ENCODE results near the gene SMC2. TPM values are rescaled to one million over a fixed set of nuclear protein-coding genes. Genes with fewer than 3 reads are reported as not detected.

Gene SMC2
- total RNA-seq (2016; rRNA removed; fragmentation: Illumina TruSeq; extraction: Trizol): 36.7 and 66.8 TPM in 2 replicates
- 1.7 and 1.9 TPM in 2 replicates for total RNA-seq (2016; cell fraction: cytosol; rRNA removed; fragmentation: Illumina TruSeq; extraction: Trizol; ENCODE audit: low read depth)
- total RNA-seq (2016; cell fraction: insoluble cytoplasmic fraction; rRNA removed; fragmentation: Illumina TruSeq; extraction: Trizol): 34.9 and 62.7 TPM in 2 replicates
- total RNA-seq (2016; cell fraction: membrane; rRNA removed; fragmentation: Illumina TruSeq; extraction: Trizol): 6.0 and 7.7 TPM in 2 replicates
- 31.3 and 34.5 TPM in 2 replicates for total RNA-seq (2016; cell fraction: nucleus; rRNA removed; fragmentation: Illumina TruSeq; extraction: Trizol)
- 3.0 and 5.6 TPM in 2 replicates for polyA plus RNA-seq (2011; rRNA removed)
- polyA plus RNA-seq (2011; cell fraction: cytosol; rRNA removed): 2.3 and 2.5 TPM in 2 replicates
- 1.9 and 2.1 TPM in 2 replicates for polyA plus RNA-seq (2011; cell fraction: nucleus; rRNA removed)
- polyA plus RNA-seq (2012): 4.8 and 11.2 TPM in 2 replicates
- 0.49 and 0.53 TPM in 2 replicates for polyA plus RNA-seq (2016; cell fraction: cytosol; fragmentation: Illumina TruSeq; extraction: Trizol; ENCODE audit: low read depth)
- polyA plus RNA-seq (2016; cell fraction: insoluble cytoplasmic fraction; fragmentation: Illumina TruSeq; extraction: Trizol; ENCODE audit: low read depth): 33.8 and 36.0 TPM in 2 replicates
- polyA plus RNA-seq (2016; cell fraction: membrane; fragmentation: Illumina TruSeq; extraction: Trizol; ENCODE audit: low read depth): 1.9 and 2.1 TPM in 2 replicates
- 19.9 and 22.7 TPM in 2 replicates for polyA plus RNA-seq (2016; cell fraction: nucleus; fragmentation: Illumina TruSeq; extraction: Trizol; ENCODE audit: insufficient read depth, low read depth)
- 3.9 and 16.8 TPM in 2 replicates for polyA minus RNA-seq (2011; rRNA and poly(A)+ RNA removed; ENCODE audit: low replicate concordance)
- polyA minus RNA-seq (2011; cell fraction: cytosol; rRNA and poly(A)+ RNA removed): 6.3 and 8.2 TPM in 2 replicates
- polyA minus RNA-seq (2011; cell fraction: nucleus; rRNA and poly(A)+ RNA removed): 11.3 and 13.4 TPM in 2 replicates
- percentile 66 among the genes with signal in this experiment for Bru-seq, nascent RNA
- BruChase-seq, experiment 1, labeled RNA remaining after a 6-hour chase: percentile 74 among the genes with signal in this experiment
- BruChase-seq, experiment 2, labeled RNA remaining after a 2-hour chase: percentile 72 among the genes with signal in this experiment
- long read RNA-seq, experiment 1, partial matches to known transcripts: 33 of 47 reads
- long read RNA-seq, experiment 1, other reads (novel, unspliced or antisense): 14 of 47 reads
- long read RNA-seq, experiment 2, full-length matches to known transcripts: 1 of 18 reads
- long read RNA-seq, experiment 2, partial matches to known transcripts: 3 of 18 reads
- long read RNA-seq, experiment 2, other reads (novel, unspliced or antisense): 14 of 18 reads

GRCh38 chr9:104093647-104094533, at the start of gene SMC2:
Gene SMC2, plus strand, starts transcription at chr9:104094309. Its CDS starts 1,076 bp downstream, at chr9:104095385.
- Histone ChIP-seq H3K4me1 (ENCODE audit: insufficient read depth, low read length) (peaks cover 31% of the 10 kb centered on the region), H3K9ac (ENCODE audit: insufficient read depth, low read depth, low read length) (peak within 1 kb of the TSS; percentile 90), H3K9me3 (ENCODE audit: low read length) (no peaks in the 10 kb centered on the region), H3K27ac (ENCODE audit: extremely low read length, insufficient read depth, low read length) (peak within 1 kb of the TSS; percentile 94), H3K79me2 (ENCODE audit: insufficient read depth, low read length) (peaks cover 9% of the 10 kb centered on the region), H2AFZ (ENCODE audit: low read length) (peak within 1 kb of the TSS; percentile 94), H3K4me3 (replicated peaks in 1 of 3; ENCODE audit: insufficient read depth in 1 of 3, low read depth in 2 of 3, low read length in 3 of 3) (peak within 1 kb of the TSS; percentile 76 to 83 (median 83)), H3K27me3 (ENCODE audit: control insufficient read depth in 1 of 2, insufficient read depth in 2 of 2, low read length in 2 of 2) (no peaks in the 10 kb centered on the region), H3K4me2 (ENCODE audit: low read depth, low read length) (peak within 1 kb of the TSS; percentile 79), H4K20me1 (ENCODE audit: insufficient read depth, low read length) (no peaks in the 10 kb centered on the region), H3K36me3 (replicated peaks in 1 of 2; ENCODE audit: control insufficient read depth in 1 of 2, insufficient read depth in 2 of 2, low read length in 2 of 2) (no peaks in the 10 kb centered on the region)
- intact Hi-C loops (cut with micrococcal nuclease; ENCODE audit: unreplicated experiment): loop anchor here (5.0 to 10.0 kb wide), 3 partner anchors 159 to 697 kb away; partner anchors contain the start of gene NIPSNAP3A
- ATAC-seq: peak; percentile 95
- no TSS peak for BruUV-seq (replicated peaks)
- in situ Hi-C loops (cut with HindIII; ENCODE audit: extremely low pct_ligation_motif_present, low pct_unique_long_range_greater_than_20kb): no loop called here
- FAIRE-seq: no peak
- ChIA-PET POLR2A (interaction anchor here (1.1 to 2.5 kb wide), 2 partner anchors 16 to 20 kb away, joined by 3 to 9 read pairs; no protein-coding TSS in a partner anchor), CTCF (ENCODE audit: low intra/inter-chr PET ratio, low total read pairs) (no interaction called here)
- peak; percentile 83 for DNase-seq (ENCODE audit: low spot score)
- WGBS (ENCODE audit: low lambda C conversion rate): 1% methylated on average over 23 of the region's 58 CpGs
- TF ChIP-seq SP2 (CRISPR knock-in tag; IDR thresholded peaks at IDR 0.05) (peak; percentile 51; the same call in 1 of the 2 replicates), ZNF274 (CRISPR knock-in tag; IDR thresholded peaks at IDR 0.05) (no peak), ZNF557 (CRISPR knock-in tag; IDR thresholded peaks at IDR 0.05) (peak; percentile 64; the same call in 1 of the 2 replicates), NFYC (CRISPR knock-in tag; IDR thresholded peaks at IDR 0.05) (no peak), ZNF292 (CRISPR knock-in tag; IDR thresholded peaks at IDR 0.05; ENCODE audit: borderline replicate concordance, low read depth) (no peak), SIN3A (IDR thresholded peaks at IDR 0.05; ENCODE audit: borderline replicate concordance, low read depth, low read length) (peak; percentile 99), IRF9 (CRISPR knock-in tag; IDR thresholded peaks at IDR 0.05; ENCODE audit: borderline replicate concordance) (peak; percentile 30), NCOA2 (CRISPR knock-in tag; IDR thresholded peaks at IDR 0.05) (peak; percentile 32; the same call in 1 of the 2 replicates), ZNF567 (CRISPR knock-in tag; IDR thresholded peaks at IDR 0.05; ENCODE audit: borderline replicate concordance) (no peak), SMAD3 (CRISPR knock-in tag; IDR thresholded peaks at IDR 0.05) (peak; percentile 30; the same call in 1 of the 2 replicates), ZFP62 (CRISPR knock-in tag; IDR thresholded peaks at IDR 0.05) (no peak), MIXL1 (CRISPR knock-in tag; IDR thresholded peaks at IDR 0.05) (0 out of 2 replicates have a peak, but pooled peaks have one; percentile 21), ZNF468 (CRISPR knock-in tag; IDR thresholded peaks at IDR 0.05) (no peak), ARNTL (CRISPR knock-in tag; IDR thresholded peaks at IDR 0.05) (no peak), U2AF1 (optimal IDR thresholded peaks at IDR 0.05; ENCODE audit: low read depth, low read length) (peak; percentile 42), ZNF556 (CRISPR knock-in tag; IDR thresholded peaks at IDR 0.05; ENCODE audit: borderline replicate concordance) (peak; percentile 38; the same call in 1 of the 2 replicates), ZNF501 (CRISPR knock-in tag; IDR thresholded peaks at IDR 0.05) (peak; percentile 94), ZNF777 (CRISPR knock-in tag; IDR thresholded peaks at IDR 0.05) (peak; percentile 78), ZNF543 (CRISPR knock-in tag; IDR thresholded peaks at IDR 0.05) (no peak)

Data from HepG2 (cell line).